ENCODE measurements around the gene FAM163B.
A peak's percentile ranks its signal among the peaks of the same experiment; 100 is the strongest.

FAM163B gene

GRCh38 chr9:133615606-133616188 is 6.5 kb upstream of the FAM163B start:
- no peak for DNase-seq

GRCh38 chr9:133615186-133615585 is 6.0 kb upstream of the FAM163B start:
- DNase-seq, result no peak

DNA sequence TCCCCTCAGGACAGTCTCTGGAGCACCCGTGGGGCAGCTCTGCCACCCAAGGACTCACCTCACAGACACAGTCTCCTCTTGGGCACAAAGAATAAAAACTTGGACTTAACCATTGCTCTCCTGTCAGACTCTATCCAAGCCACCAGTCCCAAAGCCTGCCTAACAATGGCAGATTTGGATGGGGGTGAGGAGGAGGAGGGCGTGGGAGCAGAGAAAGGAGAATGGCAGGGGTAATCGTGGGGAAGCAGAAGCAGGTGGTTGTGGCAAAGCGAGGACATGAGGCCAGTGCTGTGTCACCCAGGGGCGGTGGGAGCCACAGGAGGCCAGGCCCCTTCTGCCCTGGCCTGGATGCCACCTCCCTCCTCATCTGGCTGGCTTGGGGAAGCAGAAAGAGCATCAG is 5.5 kb upstream of the FAM163B start:
- DNase-seq, result no peak

DNA sequence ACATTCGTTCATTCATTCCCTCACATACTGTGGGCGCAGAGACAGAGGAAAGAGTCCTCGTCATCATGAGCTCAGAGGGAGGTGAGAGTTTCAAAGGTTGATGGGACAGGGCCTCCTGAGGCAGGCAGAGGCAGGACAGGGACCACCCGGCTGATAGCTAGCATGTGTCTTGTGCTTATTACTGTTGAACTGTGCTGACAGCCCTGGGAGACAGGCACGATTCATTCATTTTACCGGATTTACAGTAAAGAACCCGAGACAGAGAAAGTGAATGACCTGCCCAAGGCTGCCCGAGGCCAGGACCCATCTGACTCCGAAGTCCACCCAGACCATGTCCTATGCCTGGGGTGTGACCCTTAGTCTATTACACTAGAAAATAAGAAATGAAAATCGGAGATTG is 4.9 kb upstream of the FAM163B start:
- no peak for DNase-seq

- DNase-seq, result no peak
Measured at GRCh38 chr9:133613432-133613831, 4.2 kb upstream of the FAM163B start.

DNA sequence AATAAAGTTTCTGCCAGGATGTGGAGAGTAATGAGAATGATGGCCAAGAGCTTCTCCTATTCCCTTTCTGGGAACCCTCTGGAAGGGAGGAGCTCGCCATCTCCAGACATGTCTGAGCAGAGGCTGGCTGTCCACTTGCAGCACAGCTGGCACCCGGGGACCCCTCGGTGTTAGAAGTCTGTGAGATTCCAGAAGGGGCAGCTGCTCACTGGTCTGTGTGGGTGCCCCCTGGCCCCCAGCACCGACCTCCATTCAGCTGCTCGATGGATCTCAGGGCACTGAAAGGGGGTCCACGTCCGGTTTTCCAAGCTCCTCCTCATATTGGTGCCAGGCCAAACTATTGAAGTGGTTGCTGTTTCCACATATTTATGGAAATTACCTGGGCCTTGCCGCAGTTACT is 3.6 kb upstream of the FAM163B start:
- no peak for DNase-seq

DNA sequence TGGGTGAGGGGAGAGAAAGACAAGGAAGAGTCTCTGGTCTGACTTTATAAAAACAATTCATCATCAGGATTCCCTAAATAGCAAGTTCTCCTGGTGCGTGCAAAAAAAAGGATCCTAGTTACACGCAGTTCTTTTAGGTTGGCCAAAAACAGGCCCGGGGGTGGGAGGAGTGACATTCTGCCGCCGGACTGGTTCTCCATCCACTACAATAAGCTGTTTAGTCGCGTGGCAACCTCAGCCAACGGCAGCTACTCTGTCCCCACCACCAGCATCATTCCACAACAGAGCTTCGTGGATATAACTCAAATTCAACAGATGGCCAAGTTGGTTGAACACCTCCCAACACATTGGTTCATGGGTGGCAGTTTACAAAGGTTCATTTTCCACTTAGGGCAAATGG is 2.9 kb upstream of the FAM163B start:
- no peak for DNase-seq

- no peak for DNase-seq
Measured at GRCh38 chr9:133610845-133611244, 1.7 kb upstream of the FAM163B start.

GRCh38 chr9:133608889-133609288 is 300 bp downstream of the FAM163B start:
- DNase-seq, result no peak

DNA sequence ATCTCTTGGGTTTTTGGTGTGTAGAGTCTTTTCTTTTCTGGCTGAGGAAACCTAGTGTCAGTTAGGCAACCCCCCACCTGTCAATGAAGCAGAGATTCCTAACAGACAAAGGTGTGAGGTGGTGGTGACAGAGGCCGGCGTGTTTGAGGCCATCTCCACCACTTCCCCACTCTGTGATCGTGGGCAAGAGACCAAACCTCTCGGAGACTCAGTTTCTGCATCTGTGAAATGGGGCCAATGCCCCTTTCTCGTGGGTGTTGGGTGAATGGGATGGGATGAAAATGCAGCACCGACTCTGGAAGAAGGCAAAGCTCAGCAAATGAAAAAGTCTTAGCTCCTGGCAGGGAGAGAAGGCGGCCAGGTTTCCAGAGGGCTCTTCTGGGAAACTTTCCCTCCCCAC is 807 bp downstream of the FAM163B start:
- DNase-seq, result no peak

- no peak for DNase-seq
Measured at GRCh38 chr9:133607976-133608375, 1.2 kb downstream of the FAM163B start.

DNA sequence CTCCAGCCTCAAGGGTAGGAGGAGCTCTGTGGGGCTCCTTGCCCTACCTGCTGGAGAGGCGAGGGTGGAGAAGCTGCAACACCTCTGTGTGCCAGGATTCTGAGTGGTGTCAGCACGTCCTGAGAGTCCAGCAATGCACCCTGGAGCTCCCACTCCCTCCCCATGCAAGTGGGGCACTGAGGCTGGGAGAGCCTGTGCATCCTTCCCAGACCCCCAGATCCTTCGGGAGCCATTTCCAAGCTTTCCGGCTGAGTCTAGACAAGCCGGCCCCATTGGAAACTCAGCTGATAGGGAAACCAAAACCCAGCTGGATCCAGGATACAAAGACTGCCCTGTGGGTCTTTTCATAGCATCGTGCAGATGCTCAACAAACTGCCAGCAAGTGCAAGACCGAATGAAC is 1.8 kb downstream of the FAM163B start:
- DNase-seq, result no peak

- DNase-seq, result no peak
Measured at GRCh38 chr9:133606708-133607025, 2.5 kb downstream of the FAM163B start.

DNA sequence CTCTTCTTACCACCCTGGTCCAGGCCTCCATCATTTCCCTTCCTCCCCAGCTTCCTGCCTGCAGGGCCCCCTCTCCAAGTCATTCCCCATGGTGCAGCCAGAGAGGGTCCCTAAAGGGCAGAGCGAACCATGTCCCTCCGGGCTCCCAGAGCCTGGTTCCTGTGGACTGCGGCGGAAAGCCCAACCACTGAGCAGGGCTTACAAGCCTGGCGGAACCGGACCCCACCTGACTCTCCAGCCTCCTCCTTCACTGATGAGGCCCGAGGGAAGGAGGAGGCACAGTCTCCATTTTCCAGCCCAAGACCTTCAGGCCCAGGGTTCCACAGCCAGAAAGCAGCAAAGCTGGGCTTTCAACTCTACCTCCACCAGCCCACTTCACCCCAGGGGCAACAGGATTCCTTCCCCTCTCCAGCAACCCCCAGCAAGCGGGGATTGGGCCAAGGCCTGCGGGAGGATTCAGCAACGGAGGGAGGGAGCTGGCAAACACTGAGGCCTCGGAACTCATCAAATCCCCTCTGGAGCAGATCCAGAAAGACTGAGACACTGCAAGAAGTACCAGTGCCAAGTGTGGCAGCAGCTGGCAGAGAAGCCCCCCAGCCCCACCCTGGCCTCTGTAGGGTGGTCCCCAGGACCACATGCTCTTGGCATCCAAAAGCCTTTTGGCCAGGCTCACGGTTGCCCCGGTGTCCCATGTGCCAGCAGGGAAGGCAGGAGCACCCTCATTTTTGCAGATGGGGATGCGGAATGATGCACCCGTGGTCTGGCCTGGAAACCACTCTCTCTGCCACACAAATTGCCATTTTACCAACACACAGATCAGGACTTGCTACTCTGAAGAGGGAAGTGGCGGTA is 3.1 kb downstream of the FAM163B start:
- DNase-seq, result no peak

GRCh38 chr9:133605446-133605845 is 3.7 kb downstream of the FAM163B start:
- no peak for DNase-seq

GRCh38 chr9:133604856-133605255 is 4.3 kb downstream of the FAM163B start:
- no peak for DNase-seq

GRCh38 chr9:133604214-133604613 is 5.0 kb downstream of the FAM163B start:
- peak; percentile 51 for DNase-seq

DNA sequence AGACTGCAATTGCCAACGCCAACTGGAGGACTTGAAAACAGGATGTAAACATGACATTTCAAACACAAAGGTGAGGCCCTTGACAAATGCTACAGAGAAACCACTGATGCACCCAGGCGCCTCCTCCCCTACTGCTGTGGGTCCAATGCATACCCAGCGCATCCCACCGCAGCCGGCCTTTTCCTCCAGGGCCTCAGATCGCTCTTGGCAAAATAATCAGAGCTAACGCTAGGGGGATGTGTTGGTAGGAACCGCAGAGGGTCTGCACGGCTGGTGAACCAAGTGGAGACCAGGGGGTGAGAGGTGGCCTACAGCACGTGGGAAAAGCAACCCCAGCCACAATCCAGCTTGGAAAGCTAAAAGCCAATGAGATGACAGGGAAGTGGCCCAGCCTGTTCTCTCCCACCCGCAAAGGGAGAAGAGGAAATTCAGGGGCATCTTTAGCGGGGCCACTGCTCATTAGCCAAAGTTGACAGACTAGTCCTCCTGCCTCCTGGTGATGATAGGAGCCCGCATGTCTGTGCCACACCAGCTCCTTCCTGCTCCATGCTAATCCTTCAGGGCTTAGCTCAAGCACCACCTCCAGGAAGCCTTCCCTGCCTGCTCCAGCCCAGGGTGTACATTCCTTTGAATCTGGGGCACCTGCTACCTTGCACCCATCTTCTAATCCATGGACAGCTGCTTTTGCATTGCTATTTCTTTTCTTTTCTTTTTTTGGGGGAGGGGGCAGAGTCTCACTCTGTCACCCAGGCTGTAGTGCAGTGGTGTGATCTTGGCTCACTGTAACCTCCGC is 5.9 kb downstream of the FAM163B start:
- no peak for DNase-seq

DNA sequence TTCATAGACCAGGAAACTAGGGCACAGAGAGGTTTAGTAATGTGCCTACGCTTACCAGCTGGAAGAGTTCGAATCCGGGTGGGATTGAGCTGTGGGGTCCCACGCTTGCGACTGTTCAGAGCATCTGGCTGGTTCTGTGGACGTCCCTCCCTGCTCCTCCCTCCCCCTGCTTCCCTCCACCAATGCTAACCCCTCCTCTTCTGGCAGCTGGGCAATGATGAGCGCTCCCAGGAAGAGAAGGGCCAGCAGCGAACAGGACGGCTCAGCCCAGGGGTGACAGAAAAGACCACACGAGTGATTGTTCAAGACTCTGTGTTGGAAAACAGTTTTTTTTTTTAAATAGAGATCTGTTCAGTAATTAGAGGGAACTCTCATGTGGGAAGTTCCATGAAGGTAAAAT is 6.9 kb downstream of the FAM163B start:
- DNase-seq, result no peak

GRCh38 chr9:133601746-133602145 is 7.4 kb downstream of the FAM163B start:
- no peak for DNase-seq

DNA sequence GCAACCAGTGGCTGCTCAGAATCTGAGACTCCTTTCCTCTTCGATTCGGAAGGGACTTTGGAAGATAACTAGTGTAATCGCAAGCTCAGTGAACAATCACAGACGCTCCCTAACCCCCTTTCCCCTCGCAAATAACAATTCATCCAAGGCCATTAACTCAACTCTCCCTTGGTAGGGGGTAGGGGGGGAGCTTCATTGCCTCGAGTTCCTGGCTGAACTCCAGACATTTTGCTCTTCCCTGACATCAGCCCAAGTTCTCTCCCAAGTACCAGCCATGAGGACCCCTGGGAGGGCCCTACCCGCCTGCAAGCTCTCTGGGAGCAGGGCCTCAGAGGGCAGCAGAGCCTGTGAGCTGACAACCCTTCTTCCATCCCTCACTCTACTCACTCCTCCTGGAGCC is 8.4 kb downstream of the FAM163B start:
- no peak for DNase-seq

DNA sequence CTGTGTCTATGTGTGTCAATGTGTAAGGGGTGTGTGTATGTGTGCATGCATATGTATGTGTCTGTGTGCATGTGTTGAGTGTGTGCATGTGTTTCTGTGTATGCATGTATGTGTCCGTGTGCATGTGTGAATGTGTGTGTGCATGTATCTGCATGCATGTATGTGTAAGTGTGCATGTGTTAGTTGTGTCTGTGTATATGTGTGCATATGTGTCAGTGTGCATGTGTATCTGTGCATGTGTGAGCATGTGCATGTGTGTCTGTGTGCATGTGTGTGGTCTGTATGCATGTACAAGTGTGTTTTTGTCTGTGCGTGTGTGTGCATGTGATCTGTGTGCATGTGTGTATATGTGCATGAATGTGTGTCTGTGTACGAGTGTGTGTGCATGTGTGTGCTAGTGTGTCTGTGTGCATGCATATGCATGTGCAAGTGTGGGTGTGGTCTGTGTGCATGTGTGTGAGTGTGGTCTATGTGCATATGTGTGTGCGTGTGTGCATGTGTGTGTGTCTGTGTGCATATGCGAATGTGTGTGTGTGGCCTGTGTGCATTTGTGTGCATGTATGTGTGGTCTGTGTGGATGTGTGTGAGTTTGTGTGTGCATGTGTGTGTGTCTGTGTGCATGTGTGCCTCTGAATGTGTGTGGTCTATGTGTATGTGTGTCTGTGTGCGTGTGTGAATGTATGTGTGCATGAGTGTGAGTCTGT is 9.6 kb downstream of the FAM163B start:
- DNase-seq, result no peak

DNA sequence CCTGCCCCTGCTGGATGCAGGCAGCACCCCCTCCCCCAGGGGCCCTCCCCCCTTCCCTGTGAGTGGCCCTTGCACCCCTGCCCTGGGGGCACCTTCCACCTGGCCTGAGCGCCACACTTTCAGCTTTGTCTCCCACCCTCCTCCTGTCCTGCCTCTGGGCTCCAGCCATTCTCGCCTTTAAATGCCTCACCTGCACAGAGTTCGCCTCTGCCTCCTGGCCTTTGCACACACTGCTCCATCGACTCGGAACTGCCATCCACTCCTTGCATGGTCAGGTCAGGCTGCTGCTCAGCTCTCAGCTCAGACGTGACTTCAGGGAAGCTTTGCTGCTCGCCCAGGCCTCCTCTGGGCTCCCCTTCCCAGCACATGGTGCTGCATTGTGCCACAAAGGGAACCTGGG is 10.2 kb downstream of the FAM163B start:
- DNase-seq, result no peak
